ENCODE measurements around the gene L3MBTL4.

The L3MBTL4 gene

DNA sequence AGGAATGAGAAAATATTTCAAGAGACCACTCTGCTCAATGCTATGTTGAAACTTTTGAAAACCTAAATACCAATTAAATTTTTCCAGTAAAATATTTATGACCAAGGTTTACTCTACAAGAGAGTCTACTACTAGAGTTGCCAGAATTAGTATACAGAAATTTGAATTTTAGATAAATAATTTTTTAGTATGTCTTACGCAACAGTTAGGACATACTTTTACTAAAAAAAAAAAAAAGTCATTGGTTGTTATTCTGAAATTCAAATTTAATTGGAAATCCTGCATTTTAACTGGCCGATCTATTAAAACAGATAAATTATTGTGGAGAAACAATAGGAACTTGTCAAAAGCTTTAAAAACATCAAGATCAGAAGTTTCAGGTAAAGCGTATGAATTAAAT, 470.3 kb downstream of the L3MBTL4 start:
- DNase-seq, result no peak

DNA sequence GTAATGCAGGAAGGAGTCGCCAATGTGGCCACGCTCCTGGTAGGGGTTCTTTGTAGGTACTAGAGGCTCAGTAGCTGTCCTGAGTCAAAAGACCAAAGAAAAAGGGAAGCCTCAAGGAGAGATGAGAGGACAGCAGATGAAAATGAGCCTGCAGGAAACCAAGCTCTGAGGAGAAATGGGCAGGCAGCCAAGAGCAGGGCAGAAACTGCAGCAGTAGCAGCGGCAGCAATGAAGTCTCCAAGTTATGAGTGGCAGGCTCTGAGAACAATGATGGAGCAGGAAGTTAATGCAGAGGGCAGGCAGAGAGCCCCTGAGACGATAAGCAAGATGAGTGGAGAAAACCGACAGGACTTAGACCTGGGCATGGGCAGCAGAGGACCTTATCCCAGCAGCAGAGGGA, 471.2 kb downstream of the L3MBTL4 start:
- DNase-seq, result no peak

DNA sequence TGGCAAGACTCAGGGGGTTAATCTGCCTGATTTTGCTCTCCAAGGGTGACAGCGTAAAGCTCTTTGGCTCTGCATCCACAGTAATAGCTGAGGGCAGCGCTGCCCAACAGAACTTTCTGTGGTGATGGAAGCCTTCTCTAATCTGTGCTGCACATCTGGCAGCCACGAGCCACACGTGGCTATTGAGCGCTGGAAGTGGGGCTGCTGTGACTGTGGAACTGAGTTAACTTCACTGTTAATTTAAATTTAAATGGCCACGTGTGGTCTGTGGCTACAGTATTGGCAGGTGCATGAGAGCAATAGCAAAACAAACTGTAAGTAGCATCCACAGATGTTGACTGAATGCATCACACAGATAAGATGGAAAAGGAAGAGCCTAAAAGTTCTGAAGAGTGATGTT, 472.1 kb downstream of the L3MBTL4 start:
- DNase-seq, result no peak

DNA sequence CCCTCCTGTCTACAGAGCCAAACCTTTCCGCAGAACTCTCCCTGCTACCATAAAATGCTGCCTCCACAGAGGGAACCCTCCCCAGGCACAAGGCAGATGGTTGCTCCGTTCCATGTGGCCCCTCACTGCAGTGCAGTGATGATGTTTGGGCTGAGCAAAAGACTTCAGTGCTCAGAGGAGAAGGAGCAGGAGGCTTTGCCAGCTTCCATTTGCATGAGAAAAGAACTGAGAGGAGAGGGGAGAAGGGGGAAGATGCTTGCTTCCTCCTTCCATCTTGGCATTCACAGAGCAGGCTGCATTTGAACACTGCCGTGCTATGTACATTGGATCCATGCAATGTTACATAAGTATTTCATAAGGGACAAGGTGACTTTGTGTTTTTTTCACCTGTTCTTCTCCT, 472.8 kb downstream of the L3MBTL4 start:
- no peak for DNase-seq

DNA sequence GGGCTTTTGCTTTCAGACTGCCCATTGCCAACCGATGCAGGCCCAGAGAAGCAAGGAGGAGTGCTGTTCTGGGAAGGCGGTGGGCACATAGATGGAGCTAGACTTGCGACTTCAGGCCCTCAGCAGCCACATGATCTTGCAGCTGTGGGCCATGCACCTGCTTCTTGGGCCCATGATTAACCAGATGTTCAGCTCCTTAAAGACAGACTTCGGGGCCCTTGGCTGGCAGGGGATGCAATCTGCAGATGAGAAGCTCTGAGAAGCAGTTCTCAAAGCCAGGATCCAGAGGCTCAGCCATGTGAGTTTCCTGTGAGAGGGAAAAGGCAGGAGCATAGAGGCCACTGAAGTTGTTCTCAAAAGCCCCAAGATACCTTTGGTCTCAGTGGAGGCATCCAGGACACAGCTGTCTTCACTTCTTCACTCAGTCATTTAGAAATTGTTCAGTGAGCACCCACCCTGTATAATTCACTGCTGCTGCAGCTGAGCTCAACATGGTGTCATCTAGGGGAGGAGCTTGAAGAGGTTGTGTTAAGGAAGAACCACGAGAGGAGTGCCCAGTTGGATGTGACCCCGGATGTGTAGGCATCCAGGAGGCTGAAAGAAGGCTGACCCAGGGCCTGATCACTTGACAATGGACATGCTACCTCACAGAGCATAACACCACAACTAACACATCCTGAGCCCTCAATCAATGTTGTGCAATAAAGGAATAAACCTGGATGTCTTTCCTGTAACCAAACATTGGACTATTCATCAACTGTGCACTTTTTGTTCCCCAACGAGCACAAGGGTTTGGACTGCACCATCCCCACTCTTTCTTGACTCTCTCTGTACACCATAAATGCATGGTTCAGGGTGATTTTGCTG, 474.7 kb downstream of the L3MBTL4 start:
- DNase-seq, result no peak

DNA sequence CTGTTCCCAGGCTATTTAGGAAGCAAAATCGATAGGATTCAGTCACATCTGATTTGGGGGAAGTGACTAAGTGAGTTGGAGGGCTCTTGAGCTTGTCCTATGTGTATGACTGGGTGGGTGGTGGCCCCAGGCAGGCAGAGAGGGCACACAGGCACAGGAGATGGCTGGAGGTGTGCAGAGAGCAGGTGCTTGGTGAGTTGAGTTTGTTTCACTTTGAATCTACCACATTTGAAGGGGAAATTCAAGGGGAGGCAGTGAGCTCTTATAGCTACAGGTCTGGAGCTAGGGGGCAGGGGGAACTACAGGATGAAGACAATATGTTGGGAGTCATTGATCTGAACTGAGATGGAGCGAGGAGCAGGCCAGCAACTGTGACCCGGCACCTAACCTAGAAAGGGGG, 476.9 kb downstream of the L3MBTL4 start:
- no peak for DNase-seq

DNA sequence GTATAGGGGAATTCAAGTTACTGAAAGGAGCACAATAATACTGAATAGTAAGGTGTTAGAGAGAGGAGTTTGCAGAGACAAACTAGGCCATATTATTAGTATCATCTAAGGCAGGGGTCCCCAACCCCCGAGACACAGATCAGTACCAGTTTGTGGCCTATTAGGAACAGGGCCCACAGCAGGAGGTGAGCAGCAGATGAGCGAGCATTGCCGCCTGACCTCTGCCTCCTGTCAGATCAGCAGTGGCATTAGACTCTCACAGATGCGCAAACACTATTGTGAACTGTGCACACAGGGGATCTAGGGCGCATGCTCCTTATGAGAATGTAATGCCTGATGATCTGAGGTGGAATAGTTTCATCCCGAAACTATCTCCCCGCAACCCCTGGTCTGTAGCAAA, 477.6 kb downstream of the L3MBTL4 start:
- DNase-seq, result no peak

DNA sequence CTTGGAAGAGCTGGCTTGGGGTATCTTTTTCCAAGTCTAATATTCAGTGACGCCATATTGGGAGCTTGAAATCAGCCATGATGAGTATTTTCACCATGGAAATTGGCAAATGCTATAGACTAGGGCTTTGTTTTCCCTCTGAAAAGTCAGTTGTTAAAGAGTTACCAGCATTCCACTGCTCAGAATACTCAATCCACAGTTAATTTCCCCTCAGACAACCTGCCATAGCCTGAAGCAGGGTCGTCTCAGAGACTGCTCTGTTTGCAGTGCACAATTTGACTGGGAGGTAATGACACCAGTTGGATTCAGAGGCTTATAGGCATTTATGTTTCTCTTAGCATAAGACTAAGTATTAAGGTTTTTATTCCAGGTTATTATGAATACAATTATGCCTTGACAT, 483.9 kb downstream of the L3MBTL4 start:
- DNase-seq, result no peak

DNA sequence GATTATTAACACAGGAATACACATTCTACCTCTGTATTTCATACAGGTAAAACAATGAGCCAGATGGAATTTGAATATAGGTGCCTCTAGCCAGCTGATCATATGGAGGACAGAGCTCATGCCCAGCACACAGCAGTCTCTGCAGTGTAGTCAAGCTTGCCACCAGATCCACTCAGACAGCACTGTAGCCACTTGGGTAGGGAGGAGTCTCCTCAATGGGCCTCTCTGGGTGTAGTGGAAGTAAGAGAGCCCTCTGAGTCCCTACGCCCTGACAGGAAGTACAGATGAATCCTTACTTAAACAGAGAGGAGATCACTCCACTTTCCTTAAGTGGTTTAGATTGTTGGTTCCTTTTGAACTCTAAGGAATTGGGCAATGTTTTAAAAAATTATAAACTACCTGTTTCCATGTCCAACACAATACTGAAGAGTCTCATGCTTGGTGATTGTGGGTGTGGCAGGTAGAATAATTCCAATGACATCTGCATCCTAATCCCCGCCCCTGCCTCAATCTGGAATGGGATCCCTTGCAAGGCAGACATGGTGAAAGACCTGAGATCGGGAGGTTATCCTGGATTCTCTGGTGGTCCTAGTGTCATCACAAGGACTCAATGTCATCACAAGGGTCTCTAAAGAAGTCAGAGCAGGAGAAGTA, 496.4 kb downstream of the L3MBTL4 start:
- no peak for DNase-seq

DNA sequence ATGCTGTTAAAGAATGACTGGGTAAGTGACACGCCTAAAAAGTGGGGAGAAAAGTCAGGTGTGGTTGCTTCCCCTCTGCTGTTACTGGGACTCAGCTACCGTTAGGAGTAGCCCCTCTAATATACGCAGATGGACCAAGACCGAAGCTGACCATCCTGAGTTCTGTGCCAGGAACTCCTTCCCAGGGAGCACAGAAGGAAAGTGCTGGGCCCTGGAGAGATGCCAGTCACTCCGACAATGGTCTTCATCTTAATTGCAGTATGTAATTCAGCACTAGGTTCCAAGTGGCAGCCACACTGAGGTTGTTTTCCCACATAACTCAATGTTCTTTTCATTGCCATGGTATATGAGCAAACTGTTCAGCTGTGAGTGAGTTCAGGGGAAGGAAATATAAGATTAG, 499.8 kb downstream of the L3MBTL4 start:
- no peak for DNase-seq

DNA sequence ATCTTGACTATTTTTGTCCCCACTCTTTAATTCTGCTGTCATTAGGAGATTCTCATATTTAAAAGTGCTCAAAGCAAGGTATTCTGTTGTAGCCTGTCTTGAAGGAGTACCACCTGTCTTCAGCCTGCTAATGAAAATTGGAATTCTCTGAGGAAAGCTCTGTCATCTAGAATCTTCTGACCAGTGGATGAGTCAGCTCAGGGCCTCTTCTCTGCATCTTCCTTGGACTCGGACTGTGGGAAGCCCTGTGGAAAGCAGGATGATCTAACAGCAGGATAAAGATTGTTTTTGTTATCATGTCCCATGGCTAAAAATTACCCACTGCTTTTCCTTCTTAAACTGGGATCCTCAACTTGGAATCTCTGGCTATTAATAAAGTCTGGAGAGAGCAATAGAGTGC, 500.7 kb downstream of the L3MBTL4 start:
- no peak for DNase-seq

DNA sequence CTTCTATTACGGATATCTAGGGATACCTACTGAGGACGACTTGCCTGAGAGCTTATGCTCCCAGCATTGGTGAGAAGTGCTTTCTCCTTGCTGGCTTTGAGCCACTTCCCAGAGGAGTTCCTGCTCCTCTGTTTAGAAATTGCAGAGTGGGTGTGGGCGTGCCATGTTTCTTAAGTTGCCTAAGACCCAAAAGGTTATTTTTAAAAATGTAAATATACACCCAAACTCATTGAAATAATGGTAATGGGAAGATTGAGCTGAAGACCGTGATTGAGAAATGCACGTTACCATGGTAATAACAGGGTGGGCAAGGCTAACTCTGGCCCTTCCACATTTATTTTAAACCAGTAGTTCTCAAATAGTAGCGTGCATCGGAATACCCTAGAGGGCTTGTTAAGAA, 502.1 kb downstream of the L3MBTL4 start:
- DNase-seq, result no peak

DNA sequence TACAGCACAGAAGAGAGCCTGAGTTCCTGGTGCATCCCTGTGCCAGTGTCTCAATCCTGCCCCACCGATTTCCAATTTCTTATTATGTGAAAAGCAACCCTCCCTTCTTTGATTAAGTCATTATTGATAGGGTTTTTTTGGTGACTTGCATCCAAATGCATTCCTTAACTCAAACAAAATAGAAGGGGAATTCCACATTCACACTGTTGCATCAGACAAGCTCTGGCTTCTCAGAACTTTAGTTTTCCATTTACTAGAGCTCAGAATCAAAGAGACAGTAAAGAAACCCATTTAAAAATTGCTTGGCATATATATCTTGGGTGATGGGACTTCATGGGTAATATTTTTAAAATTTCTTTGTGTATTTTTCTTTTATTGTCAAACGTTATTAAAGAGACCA, 505.6 kb downstream of the L3MBTL4 start:
- no peak for DNase-seq
